PC-3 (cell line): Measurements from ENCODE around the gene PRSS33. TPM values are rescaled to one million over a fixed set of nuclear protein-coding genes. Genes with fewer than 3 reads are reported as not detected.

Experiments used
- ATAC-seq: fragments of 200-7000 bp; cut with Tn5 transposase; 2 replicates; pipeline ENCODE4 v1.9.1; 2020; ENCODE audit warnings: mild to moderate bottlenecking, moderate library complexity
- BruUV-seq: library from RNA; stranded (reverse); fragments of 400-500 nt; replicated peaks from 2 replicates; lab custom pipeline; 2021; lab: Mats Ljungman, UMichigan
- CTCF ChIA-PET: fragments of 300-600 bp; sonication (Branson Sonifier 250); formaldehyde crosslinking; loops from one replicate; lab custom pipeline; 2022; ENCODE audit warnings: antibody characterized with exemption; lab: Charles Lee
- POLR2A ChIA-PET: fragments of 300-600 bp; sonication (Branson Sonifier 250); formaldehyde crosslinking; loops from one replicate; lab custom pipeline; 2022; ENCODE audit warnings: antibody characterized with exemption; ENCODE audit not compliant: unreplicated experiment; lab: Charles Lee
- DNase-seq: peaks from one replicate; pipeline ENCODE4 v3.0.0-alpha.2; 2015
- H2AFZ ChIP-seq: fragments of 300-600 bp; sonication (generic); 2 replicates; pipeline ENCODE4 v1.6.0; 2016; ENCODE audit warnings: antibody characterized with exemption, low read length
- H3F3A ChIP-seq: fragments of 300-600 bp; sonication (generic); one replicate; pipeline ENCODE4 v1.6.0; 2017; ENCODE audit warnings: antibody characterized with exemption, low read length, control low read depth, mild to moderate bottlenecking; ENCODE audit not compliant: unreplicated experiment
- H3K27ac ChIP-seq: fragments of 300-600 bp; sonication (generic); 2 replicates; pipeline ENCODE4 v1.5.1; 2016; ENCODE audit warnings: mild to moderate bottlenecking, low read length
- H3K27me3 ChIP-seq: fragments of 300-600 bp; sonication (generic); 2 replicates; pipeline ENCODE4 v1.6.1; 2016; ENCODE audit warnings: low read length, mixed read lengths
- H3K36me3 ChIP-seq: fragments of 300-600 bp; sonication (generic); 2 replicates; pipeline ENCODE4 v1.6.1; 2016; ENCODE audit warnings: low read depth, mixed run types, low read length, mixed read lengths
- H3K4me1 ChIP-seq: fragments of 300-600 bp; sonication (generic); 2 replicates; pipeline ENCODE4 v1.5.1; 2016; ENCODE audit warnings: low read length; ENCODE audit not compliant: insufficient read depth
- H3K4me2 ChIP-seq: fragments of 300-600 bp; sonication (generic); 2 replicates; pipeline ENCODE4 v1.6.0; 2016; ENCODE audit warnings: low read length
- H3K4me3 ChIP-seq: fragments of 300-600 bp; sonication (generic); 2 replicates; pipeline ENCODE4 v1.5.1; 2016; ENCODE audit warnings: mild to moderate bottlenecking, low read length, mixed read lengths
- H3K79me2 ChIP-seq: fragments of 300-600 bp; sonication (generic); 2 replicates; pipeline ENCODE4 v1.6.1; 2017; ENCODE audit warnings: low read length, mixed read lengths
- H3K9ac ChIP-seq: fragments of 300-600 bp; sonication (generic); 2 replicates; pipeline ENCODE4 v1.6.0; 2016; ENCODE audit warnings: mild to moderate bottlenecking, low read length
- H3K9me2 ChIP-seq: fragments of 300-600 bp; sonication (generic); replicated peaks from 2 replicates; pipeline ENCODE4 v1.6.1; 2016; ENCODE audit warnings: mixed run types, low read length, mixed read lengths
- H3K9me3 ChIP-seq: fragments of 300-600 bp; sonication (generic); 2 replicates; pipeline ENCODE4 v1.6.1; 2016; ENCODE audit warnings: low read length, mixed read lengths
- H4K20me1 ChIP-seq: fragments of 300-600 bp; sonication (generic); 2 replicates; pipeline ENCODE4 v1.6.1; 2016; ENCODE audit warnings: low read length, mixed read lengths
- CTCF ChIP-seq: fragments of 300-600 bp; sonication (generic); conservative IDR thresholded peaks from 2 replicates; pipeline ENCODE4 v1.5.1; 2017; ENCODE audit warnings: antibody characterized with exemption, low read depth, mild to moderate bottlenecking, low read length
- EZH2 ChIP-seq: fragments of 300-600 bp; sonication (generic); IDR thresholded peaks from one replicate; pipeline ENCODE4 v1.6.1; 2017; ENCODE audit warnings: antibody characterized with exemption, mild to moderate bottlenecking, low read length; ENCODE audit not compliant: unreplicated experiment
- EZH2phosphoT487 ChIP-seq: fragments of 300-600 bp; sonication (generic); IDR thresholded peaks from 2 replicates; pipeline ENCODE4 v1.6.1; 2018; ENCODE audit warnings: mild to moderate bottlenecking, antibody characterized with exemption, low read length, borderline replicate concordance
- intact Hi-C: fragments of 100-400 bp; cut with micrococcal nuclease; formaldehyde crosslinking; loops from 2 replicates; pipeline ENCODE4 v1.9.0; 2023
- total RNA-seq: library from RNA; depleted of rRNA; stranded (reverse); fragments of >200 nt; gene quantifications from 2 replicates; pipeline ENCODE4 v1.2.3, GENCODE V29; 2014

Gene PRSS33
- total RNA-seq, 1 experiment from 2014 or later, result 0.11 TPM

DNA sequence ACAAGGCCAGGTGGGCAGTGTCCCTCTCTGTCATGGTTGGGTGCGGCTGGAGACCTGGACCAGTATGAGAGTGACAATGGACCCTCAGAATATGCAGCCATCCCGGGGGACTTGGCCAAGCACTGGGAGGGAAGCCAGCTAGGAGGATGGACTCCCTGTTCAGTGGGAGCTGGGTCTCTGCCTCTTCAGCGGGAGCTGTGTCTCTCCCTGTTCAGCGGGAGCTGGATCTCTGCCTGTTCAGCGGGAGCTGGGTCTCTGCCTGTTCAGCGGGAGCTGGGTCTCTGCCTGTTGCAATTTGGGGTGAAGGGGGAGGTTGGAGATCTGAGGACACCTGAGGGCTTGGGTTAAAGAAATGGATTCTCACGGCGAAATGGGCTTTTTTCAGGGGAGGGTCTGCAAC lies 3.8 kb upstream of the PRSS33 start:
- CTCF ChIA-PET, result no interaction called here
- no TSS peak for BruUV-seq
- POLR2A ChIA-PET, result no interaction called here

DNA sequence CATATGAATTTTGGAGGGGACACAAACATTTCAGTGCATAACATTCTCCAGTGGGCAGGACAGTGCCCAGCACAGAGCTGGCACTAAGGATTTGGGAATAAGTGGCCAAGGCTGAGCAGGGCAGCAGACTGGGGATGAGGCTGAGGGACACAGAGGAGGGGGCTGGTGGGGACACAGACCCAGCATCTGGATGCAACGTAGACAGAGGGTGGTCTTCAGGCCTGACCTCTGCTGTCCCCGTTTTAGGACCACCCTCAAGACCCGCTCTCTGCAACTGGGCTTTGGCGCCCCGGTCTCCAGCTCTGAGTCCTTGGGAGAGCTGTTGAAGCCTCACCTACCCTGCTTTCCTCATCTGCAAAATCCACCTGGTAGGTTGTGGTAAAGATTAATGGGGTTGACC lies 3.3 kb upstream of the PRSS33 start:
- H3K9ac ChIP-seq, result no peak overlapping the region
- H3K4me1 ChIP-seq, result peaks cover 8% of the 10 kb centered on the region
- no peak overlapping the region for H3K4me3 ChIP-seq
- no peaks in the 10 kb centered on the region for H3F3A ChIP-seq
- TF ChIP-seq EZH2 (no peak), EZH2phosphoT487 (no peak), CTCF (no peak)
- H3K9me2 ChIP-seq, result no peaks in the 10 kb centered on the region
- no peak overlapping the region for H3K4me2 ChIP-seq
- H2AFZ ChIP-seq, result no peak overlapping the region
- H3K27me3 ChIP-seq, result no peaks in the 10 kb centered on the region; the same call in 1 of the 2 replicates
- ATAC-seq (no peak), DNase-seq (no peak)
- no peaks in the 10 kb centered on the region for H3K36me3 ChIP-seq
- CTCF ChIA-PET, result no interaction called here
- H4K20me1 ChIP-seq, result no peaks in the 10 kb centered on the region
- no peak overlapping the region for H3K27ac ChIP-seq
- no TSS peak for BruUV-seq
- POLR2A ChIA-PET, result no interaction called here
- no peaks in the 10 kb centered on the region for H3K79me2 ChIP-seq
- H3K9me3 ChIP-seq, result no peaks in the 10 kb centered on the region
- intact Hi-C loops, result no loop called here

More for the DNA sequence above, 3.8 kb upstream of the PRSS33 start:
- Histone ChIP-seq H3K4me3 (no peak overlapping the region), H3K9me2 (no peaks in the 10 kb centered on the region), H3K4me2 (no peak overlapping the region), H3F3A (no peaks in the 10 kb centered on the region), H3K9ac (no peak overlapping the region), H3K4me1 (peaks cover 8% of the 10 kb centered on the region), H3K27ac (no peak overlapping the region), H3K9me3 (no peaks in the 10 kb centered on the region), H2AFZ (no peak overlapping the region), H3K79me2 (no peaks in the 10 kb centered on the region), H4K20me1 (no peaks in the 10 kb centered on the region), H3K36me3 (no peaks in the 10 kb centered on the region), H3K27me3 (no peaks in the 10 kb centered on the region; the same call in 1 of the 2 replicates)
- no peak for TF ChIP-seq EZH2phosphoT487
- no peak for TF ChIP-seq CTCF
- TF ChIP-seq EZH2, result no peak
- ATAC-seq (no peak), DNase-seq (no peak)
- intact Hi-C loops, result no loop called here

- no peak overlapping the region for H2AFZ ChIP-seq
- no peaks in the 10 kb centered on the region for H4K20me1 ChIP-seq
- H3K79me2 ChIP-seq, result no peaks in the 10 kb centered on the region
- POLR2A ChIA-PET, result no interaction called here
- H3K27ac ChIP-seq, result no peak overlapping the region
- H3K9ac ChIP-seq, result no peak overlapping the region
- H3K27me3 ChIP-seq, result no peaks in the 10 kb centered on the region; the same call in 1 of the 2 replicates
- DNase-seq, result no peak
- no peaks in the 10 kb centered on the region for H3F3A ChIP-seq
- H3K36me3 ChIP-seq, result no peaks in the 10 kb centered on the region
- H3K4me1 ChIP-seq, result no peaks in the 10 kb centered on the region
- no peak overlapping the region for H3K4me2 ChIP-seq
- H3K9me2 ChIP-seq, result no peaks in the 10 kb centered on the region
- TF ChIP-seq EZH2 (no peak), EZH2phosphoT487 (no peak), CTCF (no peak)
- CTCF ChIA-PET, result no interaction called here
- H3K4me3 ChIP-seq, result no peak overlapping the region
- ATAC-seq, result no peak
- H3K9me3 ChIP-seq, result no peaks in the 10 kb centered on the region
- BruUV-seq, result no TSS peak
- intact Hi-C loops, result no loop called here
Observed at GRCh38 chr16:2787961-2788360, 601 bp upstream of the PRSS33 start.
